ENCODE data around the gene TNNC1. TPM values are rescaled to one million over a fixed set of nuclear protein-coding genes. Genes with fewer than 3 reads are reported as not detected.

TNNC1 gene
- total RNA-seq, 1 donor from 2014 or later, result 0.26 TPM

- TF ChIP-seq CTCF (IDR thresholded peaks at IDR 0.05; ENCODE audit: insufficient read depth, low read length, severe bottlenecking), result no peak
- H3K36me3 ChIP-seq (ENCODE audit: control insufficient read depth, insufficient read depth, low read length), result no peaks in the 10 kb centered on the region
- no peaks in the 10 kb centered on the region for H3K27me3 ChIP-seq (ENCODE audit: control insufficient read depth, insufficient read depth, low read length)
- FAIRE-seq (no peak), DNase-seq (ENCODE audit: low read depth) (no peak)
- H3K4me3 ChIP-seq (ENCODE audit: low read depth, low read length), result no peak overlapping the region
Observed at GRCh38 chr3:52443268-52443610, 10.6 kb downstream of the TNNC1 start.

GRCh38 chr3:52442409-52443267, 11.2 kb downstream of the TNNC1 start:
- FAIRE-seq (no peak), DNase-seq (ENCODE audit: low read depth) (no peak)
- no peak overlapping the region for H3K4me3 ChIP-seq (ENCODE audit: low read depth, low read length)
- no peak for TF ChIP-seq CTCF (IDR thresholded peaks at IDR 0.05; ENCODE audit: insufficient read depth, low read length, severe bottlenecking)
- no peaks in the 10 kb centered on the region for H3K36me3 ChIP-seq (ENCODE audit: control insufficient read depth, insufficient read depth, low read length)
- H3K27me3 ChIP-seq (ENCODE audit: control insufficient read depth, insufficient read depth, low read length), result no peaks in the 10 kb centered on the region

- H3K4me3 ChIP-seq (ENCODE audit: low read depth, low read length), result no peak overlapping the region
- no peaks in the 10 kb centered on the region for H3K36me3 ChIP-seq (ENCODE audit: control insufficient read depth, insufficient read depth, low read length)
- no peaks in the 10 kb centered on the region for H3K27me3 ChIP-seq (ENCODE audit: control insufficient read depth, insufficient read depth, low read length)
- FAIRE-seq (no peak), DNase-seq (ENCODE audit: low read depth) (no peak)
- TF ChIP-seq CTCF (IDR thresholded peaks at IDR 0.05; ENCODE audit: insufficient read depth, low read length, severe bottlenecking), result no peak
Observed at GRCh38 chr3:52441772-52442332, 12.0 kb downstream of the TNNC1 start.

GRCh38 chr3:52441091-52441771, 12.6 kb downstream of the TNNC1 start:
- DNase-seq (ENCODE audit: low read depth), result no peak
- H3K27me3 ChIP-seq (ENCODE audit: control insufficient read depth, insufficient read depth, low read length), result no peaks in the 10 kb centered on the region
- no peaks in the 10 kb centered on the region for H3K36me3 ChIP-seq (ENCODE audit: control insufficient read depth, insufficient read depth, low read length)
- H3K4me3 ChIP-seq (ENCODE audit: low read depth, low read length), result no peak overlapping the region
- no peak for TF ChIP-seq CTCF (IDR thresholded peaks at IDR 0.05; ENCODE audit: insufficient read depth, low read length, severe bottlenecking)
- FAIRE-seq, result no peak

- no peaks in the 10 kb centered on the region for H3K36me3 ChIP-seq (ENCODE audit: control insufficient read depth, insufficient read depth, low read length)
- no peak overlapping the region for H3K4me3 ChIP-seq (ENCODE audit: low read depth, low read length)
- TF ChIP-seq CTCF (IDR thresholded peaks at IDR 0.05; ENCODE audit: insufficient read depth, low read length, severe bottlenecking), result no peak
- H3K27me3 ChIP-seq (ENCODE audit: control insufficient read depth, insufficient read depth, low read length), result no peaks in the 10 kb centered on the region
- DNase-seq (ENCODE audit: low read depth), result no peak
- FAIRE-seq, result no peak
Observed at GRCh38 chr3:52440671-52441070, 13.2 kb downstream of the TNNC1 start.
